Stimulated activated CD4-positive, alpha-beta T cell treated with anti-CD3 and anti-CD28 coated beads, Interleukin-12 subunit alpha, Interleukin-12 subunit beta, amount 100 ng/mL, for 48 hours (primary cell): Measurements from ENCODE around the gene GALNT7.

Experiments
- DNase-seq, 3 donors: peaks; one replicate each; pipeline ENCODE4 v3.0.0-alpha.2; 2020; ENCODE audit warnings: low read depth in 2 of 3, low spot score in 1 of 3

The GALNT7 gene

GRCh38 chr4:173261052-173261451 is 92.4 kb downstream of the GALNT7 start:
- DNase-seq: no peak

- no peak for DNase-seq
Measured at GRCh38 chr4:173262375-173262774, 93.8 kb downstream of the GALNT7 start.

GRCh38 chr4:173264245-173264644 is 95.6 kb downstream of the GALNT7 start:
- no peak for DNase-seq

- DNase-seq: peak in 1 of 3 donors; percentile 2
Measured at GRCh38 chr4:173264684-173265185, 96.1 kb downstream of the GALNT7 start.

- DNase-seq: no peak
Measured at GRCh38 chr4:173265751-173266150, 97.1 kb downstream of the GALNT7 start.

GRCh38 chr4:173267711-173268110 is 99.1 kb downstream of the GALNT7 start:
- no peak for DNase-seq

GRCh38 chr4:173269280-173269679 is 100.7 kb downstream of the GALNT7 start:
- DNase-seq: no peak

GRCh38 chr4:173270312-173271027 is 101.9 kb downstream of the GALNT7 start:
- DNase-seq: no peak

- DNase-seq: no peak
Measured at GRCh38 chr4:173272314-173272713, 103.7 kb downstream of the GALNT7 start.

GRCh38 chr4:173272996-173273395 is 104.4 kb downstream of the GALNT7 start:
- DNase-seq: no peak

GRCh38 chr4:173273941-173274340 is 105.3 kb downstream of the GALNT7 start:
- no peak for DNase-seq

- DNase-seq: no peak
Measured at GRCh38 chr4:173274744-173275143, 106.1 kb downstream of the GALNT7 start.

- DNase-seq: no peak
Measured at GRCh38 chr4:173275150-173275549, 106.5 kb downstream of the GALNT7 start.

- DNase-seq: no peak
Measured at GRCh38 chr4:173277340-173277739, 108.7 kb downstream of the GALNT7 start.

- DNase-seq: no peak
Measured at GRCh38 chr4:173280998-173281397, 112.4 kb downstream of the GALNT7 start.

- DNase-seq: no peak
Measured at GRCh38 chr4:173281406-173282255, 113.0 kb downstream of the GALNT7 start.

GRCh38 chr4:173282256-173282562 is 113.6 kb downstream of the GALNT7 start:
- DNase-seq: no peak

GRCh38 chr4:173282626-173283025 is 114.0 kb downstream of the GALNT7 start:
- DNase-seq: no peak

- DNase-seq: no peak
Measured at GRCh38 chr4:173284463-173284862, 115.9 kb downstream of the GALNT7 start.

- no peak for DNase-seq
Measured at GRCh38 chr4:173287486-173287885, 118.9 kb downstream of the GALNT7 start.

GRCh38 chr4:173288296-173288695 is 119.7 kb downstream of the GALNT7 start:
- peak; percentile 50 to 85 (median 68) for DNase-seq

- no peak for DNase-seq
Measured at GRCh38 chr4:173288698-173289352, 120.2 kb downstream of the GALNT7 start.
